ENCODE results near the gene HMGN1. TPM values are rescaled to one million over a fixed set of nuclear protein-coding genes. Genes with fewer than 3 reads are reported as not detected.

The HMGN1 gene
- total RNA-seq: 100 to 1,000 TPM in 1 of 2 donors, 10 to 100 TPM in 1; 97.2 to 153 TPM

GRCh38 chr21:39348355-39349210, at the start of gene HMGN1:
Gene HMGN1, minus strand, starts transcription at chr21:39349088. Its CDS starts 171 bp downstream, at chr21:39348917.
- H3K4me1 ChIP-seq: peaks cover 27% of the 10 kb centered on the region
- peak within 1 kb of the TSS; percentile 75 to 79 for H3K4me3 ChIP-seq
- ATAC-seq: peak; percentile 78
- H3K36me3 ChIP-seq (replicated peaks in 1 of 2; ENCODE audit: insufficient read depth in 1 of 2, low read depth in 2 of 2): peaks cover 0 to under 1% of the 10 kb centered on the region in 2 donors
- intact Hi-C loops (cut with DNase I): no loop called here
- TF ChIP-seq POLR2A (IDR thresholded peaks at IDR 0.05): peak; percentile 51 to 63 (median 57)
- peak in 2 of 7 experiments; percentile 16 to 42 for TF ChIP-seq CTCF (IDR thresholded peaks at IDR 0.05)
- WGBS, 2 donors: 0 to 1% methylated on average over 25 to 100 of the region's 116 CpGs
- DNase-seq: peak; percentile 74 to 91 (median 88)
- no peaks in the 10 kb centered on the region for H3K9me3 ChIP-seq
- peak within 1 kb of the TSS; percentile 91 to 96 (median 93) for H3K27ac ChIP-seq
- no peaks in the 10 kb centered on the region for H3K27me3 ChIP-seq

GRCh38 chr21:39397646-39398385, 48.9 kb upstream of the HMGN1 start:
- Histone ChIP-seq H3K36me3 (replicated peaks in 1 of 2; ENCODE audit: insufficient read depth in 1 of 2, low read depth in 2 of 2) (peaks cover 0 to 14% of the 10 kb centered on the region in 2 donors), H3K9me3 (no peaks in the 10 kb centered on the region), H3K27me3 (no peaks in the 10 kb centered on the region), H3K4me3 (no peak overlapping the region), H3K4me1 (no peaks in the 10 kb centered on the region), H3K27ac (no peak overlapping the region)
- 81 to 91% methylated on average over 9 to 11 of the region's 11 CpGs for WGBS, 2 donors
- ATAC-seq (no peak), DNase-seq (no peak)
- intact Hi-C loops (cut with DNase I): no loop called here
- TF ChIP-seq CTCF (IDR thresholded peaks at IDR 0.05) (no peak), POLR2A (IDR thresholded peaks at IDR 0.05) (no peak)

GRCh38 chr21:39392981-39393380, 44.1 kb upstream of the HMGN1 start:
- ATAC-seq (no peak), DNase-seq (no peak)
- no peaks in the 10 kb centered on the region for H3K27me3 ChIP-seq
- intact Hi-C loops (cut with DNase I): loop anchor here (5.0 kb wide), 1 partner anchor 81 kb away; the partner anchor contains the start of gene BRWD1
- no peak overlapping the region for H3K27ac ChIP-seq
- peaks cover 12% of the 10 kb centered on the region for H3K4me1 ChIP-seq
- H3K9me3 ChIP-seq: no peaks in the 10 kb centered on the region
- H3K36me3 ChIP-seq (replicated peaks in 1 of 2; ENCODE audit: insufficient read depth in 1 of 2, low read depth in 2 of 2): peaks cover 0 to 22% of the 10 kb centered on the region in 2 donors
- TF ChIP-seq POLR2A (IDR thresholded peaks at IDR 0.05) (no peak), CTCF (IDR thresholded peaks at IDR 0.05) (no peak)
- 82 to 87% methylated on average over 7 of the region's 7 CpGs for WGBS, 2 donors
- H3K4me3 ChIP-seq: no peak overlapping the region

GRCh38 chr21:39390212-39390765, 41.4 kb upstream of the HMGN1 start:
- H3K27ac ChIP-seq: no peak overlapping the region
- DNase-seq (no peak), ATAC-seq (no peak)
- H3K27me3 ChIP-seq: no peaks in the 10 kb centered on the region
- 77 to 78% methylated on average over 16 of the region's 16 CpGs for WGBS, 2 donors
- no peak overlapping the region for H3K4me3 ChIP-seq
- peaks cover 0 to 17% of the 10 kb centered on the region in 2 donors for H3K36me3 ChIP-seq (replicated peaks in 1 of 2; ENCODE audit: insufficient read depth in 1 of 2, low read depth in 2 of 2)
- H3K4me1 ChIP-seq: peaks cover 31% of the 10 kb centered on the region
- H3K9me3 ChIP-seq: no peaks in the 10 kb centered on the region
- no peak for TF ChIP-seq POLR2A (IDR thresholded peaks at IDR 0.05)
- TF ChIP-seq CTCF (IDR thresholded peaks at IDR 0.05): no peak
- intact Hi-C loops (cut with DNase I): loop anchor here (5.0 kb wide), 1 partner anchor 78 kb away; the partner anchor contains the start of gene BRWD1

All from body of pancreas (tissue), 4 donors.